Activated CD8-positive, alpha-beta memory T cell treated with anti-CD3 and anti-CD28 coated beads, Interleukin-2, amount 50 U/mL, for 1 hour (primary cell): Measurements from ENCODE around the gene DVL3.

Source experiments
- DNase-seq: peaks from one replicate; pipeline ENCODE4 v3.0.0-alpha.2; 2020; ENCODE audit errors: extremely low read depth

Gene DVL3

DNA sequence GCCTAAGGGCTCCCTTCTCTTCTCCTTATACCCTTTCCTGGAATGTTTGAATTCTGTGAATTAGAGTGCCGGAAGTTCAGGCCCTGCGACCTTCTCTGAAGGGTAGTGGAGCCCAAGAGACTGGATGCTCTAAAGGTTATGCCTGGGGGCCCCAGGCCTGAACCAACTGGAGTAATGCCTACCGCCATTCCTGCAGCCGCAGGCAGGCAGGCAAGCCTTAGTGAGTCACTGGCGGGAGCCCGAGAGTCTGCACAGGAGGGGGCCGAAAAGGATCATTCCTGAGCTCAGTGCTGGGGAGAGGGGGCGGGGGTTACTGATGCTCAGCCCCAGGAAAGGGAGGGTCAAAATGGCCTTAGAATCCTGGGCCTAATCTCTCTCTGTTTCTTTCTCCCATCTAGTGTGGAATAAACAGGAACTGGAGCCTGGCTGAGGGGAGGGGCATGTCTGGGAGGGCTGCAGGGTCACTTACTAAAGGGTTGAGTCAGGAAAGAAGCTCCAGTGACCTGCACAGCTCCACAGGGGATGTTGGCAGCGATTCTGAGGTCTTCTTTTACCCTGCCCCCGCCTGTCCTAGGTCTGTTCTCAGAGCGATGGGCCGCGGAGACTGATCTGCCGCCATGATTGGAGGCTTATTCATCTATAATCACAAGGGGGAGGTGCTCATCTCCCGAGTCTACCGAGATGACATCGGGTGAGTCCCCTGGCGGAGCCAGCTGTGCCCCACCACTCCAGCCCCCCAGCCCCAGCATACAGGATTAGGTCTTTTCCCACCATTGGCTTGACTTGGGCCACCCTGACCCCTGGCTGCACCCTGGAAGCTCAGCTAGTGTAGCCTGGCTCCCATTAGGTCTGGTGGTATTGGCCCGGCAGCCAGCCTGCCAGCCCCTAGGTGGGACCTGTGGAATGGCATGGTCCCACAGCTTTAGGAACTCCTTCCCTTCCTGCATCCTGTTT is 21.5 kb downstream of the DVL3 start:
- no peak for DNase-seq

DNA sequence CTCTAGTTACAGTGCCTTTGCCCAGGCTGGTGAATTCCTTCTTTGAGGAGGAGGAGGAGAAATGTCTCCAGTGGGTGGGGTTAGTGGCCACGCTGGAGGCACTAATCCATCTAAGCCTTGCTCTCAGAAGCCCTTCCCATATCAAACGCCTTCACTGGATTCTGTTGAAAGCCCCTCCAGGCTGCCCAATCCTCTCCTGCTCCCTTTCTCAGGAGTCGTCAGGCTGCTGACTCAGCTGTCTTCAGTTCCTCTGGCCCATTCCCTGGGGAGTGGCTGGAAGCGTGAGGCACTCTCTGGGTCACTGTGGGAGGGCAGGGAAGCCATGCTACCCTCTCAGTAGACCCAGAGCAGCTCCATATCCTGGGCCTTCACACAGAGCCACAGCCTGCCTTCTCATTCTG is 22.2 kb downstream of the DVL3 start:
- no peak for DNase-seq

DNA sequence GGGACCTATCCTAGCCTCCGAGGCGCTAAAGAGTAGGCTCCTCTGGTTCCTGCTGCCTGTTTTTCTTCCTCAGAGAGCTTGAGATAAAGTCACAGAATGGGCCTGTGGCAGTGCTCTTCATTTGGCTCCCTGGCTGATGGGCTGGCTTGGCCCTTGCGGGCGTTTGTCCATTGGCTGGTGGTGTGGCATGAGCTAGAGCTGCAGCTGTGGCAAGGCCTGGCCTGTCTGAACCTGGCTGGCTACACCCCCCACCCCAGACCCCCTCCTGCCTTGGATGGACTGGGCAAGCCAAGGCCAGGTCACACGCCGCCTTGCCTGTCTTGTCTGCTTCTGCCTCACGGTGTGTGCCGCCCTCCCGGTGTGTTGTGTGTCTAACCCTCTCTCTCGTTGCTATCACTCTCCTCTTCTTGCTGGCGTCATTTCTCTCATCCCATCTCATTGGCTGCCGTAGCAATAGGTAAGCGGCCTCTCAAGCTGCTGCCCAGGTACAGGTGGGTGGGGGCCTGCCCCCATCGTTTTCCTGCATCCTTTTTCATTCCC is 22.7 kb downstream of the DVL3 start:
- no peak for DNase-seq

DNA sequence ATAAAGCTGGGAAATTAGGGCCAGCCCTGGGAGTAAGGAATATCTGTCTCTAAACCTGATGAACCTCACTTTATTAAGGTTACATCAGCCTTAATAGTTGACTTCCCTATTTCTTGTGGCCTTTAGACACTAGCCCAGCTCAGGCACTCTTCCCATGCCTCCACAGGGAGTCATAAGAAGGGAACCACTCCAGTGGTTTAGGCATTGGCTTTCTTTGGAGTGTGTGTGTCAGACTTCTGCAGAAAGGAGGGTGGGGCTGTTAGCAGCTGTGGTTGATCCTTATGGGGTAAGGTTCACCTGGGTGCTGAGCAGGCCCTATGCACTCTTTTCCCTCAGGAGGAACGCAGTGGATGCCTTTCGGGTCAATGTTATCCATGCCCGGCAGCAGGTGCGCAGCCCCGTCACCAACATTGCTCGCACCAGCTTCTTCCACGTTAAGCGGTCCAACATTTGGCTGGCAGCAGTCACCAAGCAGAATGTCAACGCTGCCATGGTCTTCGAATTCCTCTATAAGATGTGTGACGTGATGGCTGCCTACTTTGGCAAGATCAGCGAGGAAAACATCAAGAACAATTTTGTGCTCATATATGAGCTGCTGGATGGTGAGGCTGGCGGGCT is 23.5 kb downstream of the DVL3 start:
- no peak for DNase-seq

DNA sequence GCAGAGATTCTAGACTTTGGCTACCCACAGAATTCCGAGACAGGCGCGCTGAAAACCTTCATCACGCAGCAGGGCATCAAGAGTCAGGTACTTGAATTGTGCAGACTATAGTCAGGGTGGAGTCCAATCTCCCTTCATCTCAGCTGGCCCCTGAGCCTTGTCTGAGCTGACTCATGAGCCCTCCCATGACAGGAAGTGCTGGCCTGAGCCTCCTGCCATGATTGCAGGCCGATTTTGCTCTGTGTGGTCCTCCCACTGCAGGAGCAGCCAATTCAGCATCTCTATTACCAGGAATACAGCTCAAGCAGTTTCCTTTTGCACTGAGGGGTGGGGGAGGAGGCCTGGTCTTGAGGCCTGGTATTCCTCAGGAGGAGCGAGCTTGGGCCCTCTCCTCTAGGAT is 25.0 kb downstream of the DVL3 start:
- no peak for DNase-seq

DNA sequence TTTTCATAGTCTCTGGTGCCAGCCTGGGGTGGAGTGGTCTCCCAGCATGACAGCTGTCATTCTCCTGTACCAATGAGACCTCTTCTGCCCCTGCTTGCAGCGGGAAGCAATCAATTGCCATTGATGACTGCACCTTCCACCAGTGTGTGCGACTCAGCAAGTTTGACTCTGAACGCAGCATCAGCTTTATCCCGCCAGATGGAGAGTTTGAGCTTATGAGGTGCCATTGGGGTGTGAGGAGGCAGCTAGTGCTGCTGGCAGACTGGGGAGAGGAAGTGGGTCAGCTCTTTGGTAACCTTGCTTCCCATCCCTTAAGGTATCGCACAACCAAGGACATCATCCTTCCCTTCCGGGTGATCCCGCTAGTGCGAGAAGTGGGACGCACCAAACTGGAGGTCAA is 26.4 kb downstream of the DVL3 start:
- no peak for DNase-seq

DNA sequence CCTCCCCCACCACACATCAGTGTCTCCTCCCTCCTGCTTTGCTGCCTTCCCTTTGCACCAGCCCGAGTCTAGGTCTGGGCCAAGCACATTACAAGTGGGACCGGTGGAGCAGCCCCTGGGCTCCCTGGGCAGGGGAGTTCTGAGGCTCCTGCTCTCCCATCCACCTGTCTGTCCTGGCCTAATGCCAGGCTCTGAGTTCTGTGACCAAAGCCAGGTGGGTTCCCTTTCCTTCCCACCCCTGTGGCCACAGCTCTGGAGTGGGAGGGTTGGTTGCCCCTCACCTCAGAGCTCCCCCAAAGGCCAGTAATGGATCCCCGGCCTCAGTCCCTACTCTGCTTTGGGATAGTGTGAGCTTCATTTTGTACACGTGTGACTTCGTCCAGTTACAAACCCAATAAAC is 28.5 kb downstream of the DVL3 start:
- DNase-seq, result no peak

DNA sequence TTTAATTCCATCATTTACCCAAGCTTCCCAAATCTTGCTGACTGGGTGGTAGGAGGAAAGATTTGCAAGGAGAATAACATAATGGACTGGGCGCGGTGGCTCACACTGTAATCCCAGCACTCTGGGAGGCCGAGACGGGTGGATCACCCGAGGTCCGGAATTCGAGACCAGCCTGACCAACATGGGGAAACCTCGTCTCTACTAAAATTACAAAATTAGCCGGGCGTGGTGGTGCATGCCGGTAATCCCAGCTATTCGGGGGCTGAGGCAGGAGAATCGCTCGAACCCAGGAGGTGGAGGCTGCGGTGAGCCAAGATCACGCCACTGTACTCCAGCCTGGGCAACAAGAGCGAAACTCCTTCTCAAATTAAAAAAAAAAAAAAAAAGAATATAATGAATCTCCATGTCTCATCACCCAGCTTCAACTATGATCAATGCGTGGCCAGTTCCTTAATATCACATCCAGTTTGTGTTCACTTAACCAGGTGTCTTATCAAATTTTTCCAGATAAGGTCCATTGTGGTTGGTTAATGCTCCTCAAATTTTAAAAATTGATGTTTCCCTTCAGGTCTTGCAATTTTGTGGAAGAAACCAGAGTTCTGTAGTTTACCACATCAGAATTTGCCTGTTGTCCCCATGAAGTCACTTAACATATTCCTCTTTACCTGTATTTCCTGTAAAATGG is 29.5 kb downstream of the DVL3 start:
- DNase-seq, result no peak

DNA sequence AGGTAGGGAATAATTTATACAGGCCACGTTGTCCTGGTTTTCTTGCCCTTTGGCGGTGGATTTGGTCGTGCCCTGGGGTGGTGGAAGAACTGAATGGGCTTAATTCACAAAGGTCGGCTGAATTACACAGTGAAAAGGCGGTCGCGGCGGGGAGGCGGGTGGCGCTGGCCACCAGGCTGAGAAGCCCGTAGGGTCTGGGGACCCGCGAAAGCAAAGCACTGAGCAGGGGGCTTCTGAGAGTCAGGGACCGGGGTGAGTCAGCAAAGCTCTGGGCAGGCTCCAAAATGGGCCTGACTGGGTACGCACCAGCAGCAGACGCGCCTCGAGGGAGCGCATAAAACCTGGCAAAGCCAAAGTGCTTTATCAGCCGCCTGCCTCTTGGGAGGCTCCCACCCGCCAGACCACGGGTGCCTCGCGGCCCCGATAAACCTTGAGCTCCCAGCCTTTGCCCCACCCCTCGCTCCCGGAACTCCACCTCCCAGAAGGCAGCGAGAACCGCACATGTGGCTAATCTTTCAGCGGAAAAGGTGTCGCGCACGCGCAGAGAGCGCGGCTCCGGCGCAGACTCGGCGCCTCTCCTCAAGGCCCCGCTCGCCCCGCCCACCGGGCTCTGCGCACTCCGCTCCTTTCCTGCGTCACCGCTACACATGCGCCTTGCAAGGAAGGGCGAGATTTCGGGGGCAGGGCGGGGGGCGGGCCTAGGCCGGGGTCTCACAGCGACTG is 30.4 kb downstream of the DVL3 start:
- peak; percentile 97 for DNase-seq

DNA sequence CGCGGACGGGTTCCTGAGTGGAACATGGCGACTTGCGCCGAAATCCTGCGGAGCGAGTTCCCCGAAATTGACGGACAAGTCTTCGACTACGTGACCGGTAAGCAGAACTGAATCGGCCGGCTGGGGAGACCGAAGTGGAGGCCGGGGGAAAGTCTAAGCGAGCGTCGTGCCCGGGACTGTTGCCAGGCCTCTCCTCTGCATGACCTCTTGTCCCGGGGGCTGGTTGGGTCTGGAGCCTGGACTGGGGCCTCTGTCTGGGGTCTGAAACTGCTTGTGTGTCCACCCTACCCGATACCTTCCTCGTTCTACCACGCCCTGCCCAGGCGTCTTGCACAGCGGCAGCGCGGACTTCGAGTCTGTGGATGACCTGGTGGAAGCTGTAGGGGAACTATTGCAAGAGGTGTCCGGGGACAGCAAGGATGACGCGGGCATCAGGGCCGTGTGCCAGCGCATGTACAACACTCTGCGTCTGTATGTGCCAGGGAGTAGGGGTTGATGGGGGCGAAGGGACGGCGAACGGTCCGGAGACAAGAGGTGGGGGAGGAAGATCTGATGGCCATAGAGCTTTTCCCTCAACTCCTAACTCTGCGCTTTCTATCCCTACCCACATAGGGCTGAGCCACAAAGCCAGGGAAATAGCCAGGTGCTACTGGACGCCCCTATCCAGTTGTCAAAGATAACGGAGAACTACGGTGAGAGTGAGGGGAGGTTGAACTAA is 31.2 kb downstream of the DVL3 start, which contains the start of gene ABCF3:
Gene ABCF3, plus strand, starts transcription at position 16 of the 718 bp plus-strand sequence. Its CDS starts 9 bp downstream, at position 25.
- DNase-seq, result no peak

DNA sequence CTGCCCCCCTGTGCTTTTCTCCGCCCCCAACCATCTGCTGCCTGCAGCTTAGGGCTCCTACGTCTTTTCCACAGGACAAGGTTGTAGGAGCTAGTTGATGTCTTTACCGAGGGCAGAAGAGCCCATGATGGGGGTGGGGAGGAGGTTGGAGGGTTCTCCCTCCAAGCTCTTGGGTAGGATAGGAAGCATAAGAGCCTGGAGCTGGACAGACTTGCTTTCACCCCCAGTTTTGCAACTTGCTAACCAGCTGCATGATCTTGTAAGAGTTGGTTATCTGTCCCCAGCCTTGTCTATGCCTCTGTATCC is 31.7 kb downstream of the DVL3 start:
- no peak for DNase-seq

DNA sequence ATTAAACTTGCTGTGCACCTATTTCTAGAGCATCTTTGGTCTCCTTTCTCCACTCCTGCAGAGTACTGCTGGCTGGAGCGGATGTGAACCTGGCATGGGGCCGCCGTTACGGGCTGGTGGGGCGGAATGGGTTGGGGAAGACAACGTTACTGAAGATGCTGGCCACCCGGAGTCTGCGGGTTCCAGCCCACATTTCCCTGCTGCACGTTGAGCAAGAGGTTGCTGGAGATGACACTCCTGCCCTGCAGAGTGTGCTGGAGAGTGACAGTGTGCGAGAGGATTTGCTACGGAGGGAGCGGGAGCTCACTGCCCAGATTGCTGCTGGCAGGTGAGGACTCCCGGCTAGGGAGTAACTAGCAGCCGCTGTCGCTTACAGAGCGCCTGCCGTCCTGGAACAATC is 32.9 kb downstream of the DVL3 start:
- DNase-seq, result no peak

DNA sequence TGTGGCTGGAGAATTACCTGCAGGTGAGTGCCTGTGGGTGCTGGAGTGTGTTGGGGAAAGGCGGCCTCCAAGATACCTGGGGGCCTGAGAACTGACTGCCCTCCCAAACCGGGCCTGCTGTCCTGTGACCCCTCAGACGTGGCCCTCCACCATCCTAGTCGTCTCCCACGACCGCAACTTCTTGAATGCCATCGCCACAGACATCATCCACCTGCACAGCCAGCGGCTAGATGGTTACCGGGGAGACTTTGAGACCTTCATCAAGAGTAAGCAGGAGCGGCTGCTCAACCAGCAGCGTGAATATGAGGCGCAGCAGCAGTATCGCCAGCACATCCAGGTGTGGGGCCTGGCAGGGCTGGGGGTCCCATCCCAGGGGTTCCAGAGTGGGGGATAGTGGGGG is 34.2 kb downstream of the DVL3 start:
- DNase-seq, result no peak

DNA sequence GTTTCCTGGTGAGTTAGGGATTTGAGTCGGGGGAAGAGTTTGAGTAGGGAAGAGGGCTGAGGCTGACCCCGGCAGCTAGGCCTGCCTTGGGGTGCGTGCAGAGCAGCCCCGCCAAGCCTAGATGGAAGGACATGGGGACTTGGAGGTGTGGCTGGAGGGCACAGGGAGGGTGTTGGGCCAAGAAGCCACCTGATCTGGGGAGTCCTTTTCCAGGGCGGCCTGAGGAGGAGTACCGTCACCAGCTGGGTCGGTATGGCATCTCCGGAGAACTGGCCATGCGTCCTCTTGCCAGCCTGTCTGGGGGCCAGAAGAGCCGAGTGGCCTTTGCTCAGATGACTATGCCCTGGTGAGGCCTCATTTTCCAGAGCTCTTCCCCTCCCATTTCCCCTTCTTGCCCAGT is 37.7 kb downstream of the DVL3 start:
- no peak for DNase-seq

DNA sequence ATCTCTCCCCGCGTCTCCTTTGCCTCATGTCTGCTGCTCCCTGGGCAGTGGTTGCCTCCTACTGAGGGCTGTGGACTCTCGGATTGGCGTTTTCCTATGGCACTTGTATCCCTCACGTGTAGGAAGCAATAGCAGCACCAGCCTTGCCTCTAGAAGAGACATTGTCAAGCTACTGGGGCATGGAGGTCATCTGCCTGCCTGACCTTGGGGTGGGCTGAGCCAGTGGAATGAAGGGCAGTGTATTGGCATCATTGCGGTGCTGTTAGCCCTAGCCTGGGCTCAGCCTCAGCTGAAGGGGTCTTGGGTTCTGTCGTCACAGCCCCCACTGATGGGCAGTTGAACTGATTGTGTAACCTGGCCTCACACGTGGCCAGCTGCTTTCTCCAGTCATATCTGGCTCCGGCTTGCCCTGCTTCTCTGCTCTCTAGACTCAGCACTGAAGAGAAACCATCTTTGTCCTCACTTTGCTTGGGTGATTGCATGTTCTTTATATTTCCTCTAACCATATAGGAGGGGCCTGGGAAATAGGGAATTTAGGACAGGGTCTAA is 38.9 kb downstream of the DVL3 start:
- no peak for DNase-seq

DNA sequence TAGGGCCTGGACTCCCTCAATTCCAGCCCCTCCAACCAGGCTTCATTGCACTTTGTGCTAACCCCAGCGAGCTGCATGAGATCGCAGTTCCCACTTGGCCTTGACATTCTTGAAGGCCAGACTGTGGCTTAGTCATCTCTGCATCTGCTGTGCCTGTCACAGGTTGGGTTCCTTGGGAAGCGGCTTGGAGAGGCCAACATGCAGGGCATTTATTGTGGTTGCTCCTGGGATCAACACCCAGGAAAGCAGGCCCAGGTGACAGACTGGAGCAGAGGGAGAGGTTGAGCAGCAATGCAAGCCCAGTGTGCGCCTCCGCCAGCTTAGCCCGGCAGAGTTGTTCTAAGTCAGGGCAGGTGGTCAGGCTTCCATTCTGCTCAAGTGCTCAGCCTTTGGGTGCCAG is 41.4 kb downstream of the DVL3 start:
- DNase-seq, result no peak

DNA sequence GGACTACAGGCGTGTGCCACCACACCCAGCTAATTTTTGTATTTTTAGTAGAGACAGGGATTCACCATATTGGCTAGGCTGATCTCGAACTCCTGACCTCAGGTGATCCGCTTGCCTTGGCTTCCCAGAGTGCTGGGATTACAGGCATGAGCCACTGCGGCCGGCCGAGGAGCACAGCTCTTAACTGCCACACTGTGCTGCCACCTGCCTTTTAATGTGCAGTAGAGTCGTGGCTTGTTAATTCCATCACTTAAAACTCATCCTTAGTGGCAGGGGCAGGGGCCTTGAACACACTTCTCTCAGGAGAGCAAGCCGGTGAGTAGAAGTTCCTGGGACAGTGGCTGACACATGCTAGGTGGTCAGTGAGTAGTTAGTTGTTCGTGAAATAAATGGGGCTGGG is 43.3 kb downstream of the DVL3 start:
- DNase-seq, result no peak

DNA sequence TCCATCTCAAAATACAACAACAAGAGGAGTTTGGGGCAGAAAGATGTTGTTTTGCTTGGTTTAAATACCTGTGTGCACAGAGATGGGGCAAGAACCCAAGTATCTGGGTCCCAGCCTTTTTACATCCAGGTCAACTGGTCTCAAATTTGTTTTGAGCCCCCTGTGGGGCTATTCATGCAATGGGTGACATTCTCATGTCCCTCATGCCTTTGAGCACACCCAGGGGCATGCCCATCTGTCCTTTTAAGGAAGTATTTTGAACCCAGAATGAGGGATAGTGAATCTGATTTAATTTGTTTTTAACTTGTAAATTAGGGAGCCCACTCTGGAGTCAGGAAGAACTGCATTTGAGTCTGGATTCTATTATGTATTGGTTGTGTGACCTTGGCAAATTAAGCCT is 45.6 kb downstream of the DVL3 start:
- no peak for DNase-seq

DNA sequence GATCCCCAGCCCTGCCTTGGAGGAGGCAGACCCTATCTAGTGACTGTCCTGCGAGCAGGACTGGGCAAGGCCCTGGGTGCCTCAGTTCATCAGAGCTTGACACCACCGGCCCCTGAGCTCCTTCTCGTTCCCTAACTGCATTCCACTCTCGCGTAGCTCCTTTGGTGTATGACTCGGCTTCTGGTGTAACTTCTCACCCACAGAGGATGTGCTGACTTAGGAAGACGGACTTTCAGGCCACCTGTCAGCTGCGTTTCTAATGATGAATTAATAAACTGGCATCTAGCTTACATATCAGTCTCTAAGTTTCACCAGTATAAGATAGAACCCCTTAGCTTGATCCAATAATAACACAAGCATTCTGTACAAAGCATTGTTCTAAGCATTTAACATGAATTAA is 48.3 kb downstream of the DVL3 start:
- DNase-seq, result no peak

DNA sequence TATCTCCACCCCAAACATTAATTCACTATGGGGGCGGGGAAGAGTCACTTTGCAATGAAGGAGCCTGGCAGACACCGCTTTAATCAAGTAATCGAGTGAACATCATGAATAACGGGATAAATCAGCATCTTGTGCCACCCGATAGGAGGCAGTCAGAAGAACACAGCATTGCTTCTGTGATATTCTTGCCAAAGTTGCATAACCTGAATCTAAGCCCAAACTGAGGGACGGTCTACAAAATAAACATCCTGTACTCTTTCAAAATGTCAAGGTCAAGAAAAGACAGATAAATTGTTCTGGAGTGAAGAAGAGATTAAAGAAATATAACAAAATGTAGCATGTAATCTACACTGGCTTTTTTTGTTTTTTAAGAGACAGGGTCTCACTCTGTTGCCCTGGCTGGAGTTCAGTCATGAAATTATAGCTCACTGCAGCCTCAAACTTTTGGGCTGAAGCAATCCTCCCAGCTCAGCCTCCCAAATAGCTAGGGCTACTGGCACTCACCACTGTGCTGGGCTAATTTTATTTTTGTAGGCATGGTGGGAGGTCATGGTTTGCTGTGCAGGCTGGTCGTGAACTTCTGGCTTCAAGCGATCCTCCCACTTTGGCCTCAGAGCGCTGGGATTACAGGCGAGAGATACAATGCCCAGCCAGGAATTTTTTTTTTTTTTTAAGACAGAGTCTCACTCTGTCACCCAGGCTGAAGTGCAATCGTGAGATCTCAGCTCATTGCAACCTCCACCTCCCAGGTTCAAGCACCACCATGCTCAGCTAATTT is 54.2 kb downstream of the DVL3 start:
- DNase-seq, result no peak
